Stimulated activated CD8-positive, alpha-beta memory T cell treated with anti-CD3 and anti-CD28 coated beads, Interleukin-4, amount 100 ng/mL, for 48 hours (primary cell): ENCODE results near the gene FBXW8.

Experiments
- DNase-seq: peaks from one replicate; pipeline ENCODE4 v3.0.0-alpha.2; 2020

Gene FBXW8

GRCh38 chr12:117000316-117000715 is 89.6 kb downstream of the FBXW8 start:
- no peak for DNase-seq

DNA sequence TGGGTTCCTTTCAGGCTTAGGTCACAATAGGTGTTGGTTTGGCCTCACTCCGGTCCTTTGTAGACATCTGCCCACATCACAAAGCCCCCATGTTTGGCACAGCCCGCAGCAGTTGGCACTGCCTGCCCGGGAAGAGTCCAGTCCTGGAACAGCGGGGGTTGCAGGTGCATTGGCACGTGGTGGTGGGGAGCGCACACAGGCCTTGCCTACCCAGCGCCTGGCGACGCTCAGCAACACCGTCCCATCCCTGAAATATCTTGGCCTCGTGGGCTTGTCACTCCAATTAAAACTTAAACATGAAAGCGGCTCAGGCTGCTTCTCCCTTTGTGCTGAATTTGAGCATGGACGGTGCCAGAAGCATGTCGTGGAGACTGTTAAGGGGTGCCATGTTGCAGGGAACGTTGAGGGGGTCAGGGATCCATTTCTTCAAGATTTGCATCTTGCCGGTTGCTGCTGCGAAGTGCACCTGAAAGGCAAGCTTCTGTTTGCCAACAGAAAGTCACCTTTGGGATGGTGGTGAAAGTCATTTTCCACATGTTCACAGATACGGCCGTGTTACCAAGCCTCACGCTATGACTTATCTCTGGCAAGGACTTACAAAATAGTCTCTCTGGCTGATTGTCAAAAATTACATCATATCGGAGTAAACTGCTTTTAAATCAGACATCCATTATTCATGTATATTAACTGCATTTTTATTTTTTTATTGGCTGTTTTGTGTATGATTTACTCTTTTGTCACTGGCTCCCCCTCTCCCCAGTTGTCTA is 91.5 kb downstream of the FBXW8 start:
- DNase-seq, result no peak

DNA sequence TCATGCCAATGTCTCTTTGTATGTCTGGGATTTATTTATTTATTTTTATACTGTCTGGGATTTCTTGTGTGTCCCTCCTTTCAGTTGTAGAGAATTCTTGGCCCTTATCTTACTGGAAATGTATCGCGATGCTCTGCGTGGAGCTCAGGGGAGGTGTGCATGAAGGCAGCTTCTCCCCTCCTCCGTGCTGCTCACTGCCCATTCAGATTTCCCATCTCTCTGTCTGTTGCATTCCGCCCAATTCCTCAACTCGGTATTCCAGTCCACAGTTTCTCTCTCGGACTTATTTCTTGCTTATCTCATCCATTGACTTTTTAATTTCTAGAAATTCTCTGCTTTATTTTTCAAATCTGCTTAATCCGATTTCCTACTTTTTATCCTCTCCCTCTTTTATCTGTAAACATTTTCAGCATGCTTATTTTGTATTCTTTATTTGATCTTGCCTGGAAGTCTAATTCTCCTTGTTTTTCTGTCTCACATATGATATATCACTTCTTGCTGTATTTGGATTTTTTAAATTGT is 93.2 kb downstream of the FBXW8 start:
- no peak for DNase-seq

GRCh38 chr12:117005417-117006046 is 94.8 kb downstream of the FBXW8 start:
- no peak for DNase-seq

GRCh38 chr12:117006333-117006732 is 95.6 kb downstream of the FBXW8 start:
- DNase-seq, result no peak

GRCh38 chr12:117007577-117007976 is 96.8 kb downstream of the FBXW8 start:
- no peak for DNase-seq

DNA sequence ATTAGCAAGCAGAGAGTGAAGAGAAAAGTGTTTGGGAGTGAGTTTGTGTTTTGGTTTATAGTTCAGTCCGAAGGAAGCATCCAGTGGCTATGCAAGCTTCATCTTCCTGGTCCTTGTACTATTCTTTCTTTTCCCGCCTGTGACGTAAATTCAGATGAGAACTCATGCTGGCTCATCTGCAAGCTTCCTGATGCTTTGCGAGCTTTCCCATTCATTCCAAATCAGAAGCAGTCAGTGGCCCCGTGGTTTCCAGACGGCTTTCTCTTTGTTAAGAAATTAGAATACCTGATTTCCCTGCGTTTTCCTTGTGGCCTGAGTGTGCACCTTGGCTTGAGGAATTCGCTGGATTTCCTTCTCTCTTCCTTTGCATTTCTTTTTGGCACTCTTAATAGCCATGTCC is 99.0 kb downstream of the FBXW8 start:
- DNase-seq, result no peak

- no peak for DNase-seq
These were observed 100.1 kb downstream of the FBXW8 start for GRCh38 chr12:117010693-117011451.

DNA sequence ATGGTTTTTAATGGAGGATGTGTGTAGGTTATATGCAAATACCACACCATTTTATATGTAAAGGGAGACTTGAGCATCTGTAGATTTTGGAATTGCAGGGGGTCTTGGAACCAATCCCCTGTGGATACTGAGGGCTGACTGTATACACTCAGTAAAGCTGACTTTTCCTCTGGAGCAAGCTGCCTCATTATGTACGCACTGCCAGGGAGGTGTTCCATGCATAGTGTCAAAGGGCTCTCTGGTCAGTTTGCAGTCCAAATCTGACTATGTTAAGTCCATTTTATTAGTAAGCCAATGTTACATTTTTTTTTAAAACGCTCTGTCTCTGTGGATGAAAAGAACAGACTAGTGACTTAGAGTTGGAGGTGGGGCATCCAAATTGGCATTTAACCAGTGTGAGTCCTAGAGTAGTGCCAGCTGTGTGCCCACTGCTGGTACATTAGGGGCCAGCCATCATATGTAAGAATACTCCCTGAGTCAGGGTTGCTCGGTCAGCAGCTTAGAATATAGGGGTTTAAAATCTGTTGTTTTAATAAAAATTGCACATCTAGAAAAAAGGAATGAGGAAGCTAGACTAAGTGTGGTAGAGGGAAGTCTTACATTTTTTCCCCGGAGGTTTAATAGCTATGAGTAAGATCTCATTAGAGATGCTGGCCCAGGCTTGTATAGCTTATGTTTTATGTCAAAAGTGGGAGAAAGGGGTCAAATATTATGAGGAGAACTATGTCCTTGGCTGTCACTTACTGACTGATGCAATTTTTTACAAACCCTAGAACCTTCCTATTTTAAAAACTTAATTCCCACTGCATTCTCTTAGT is 101.4 kb downstream of the FBXW8 start:
- no peak for DNase-seq

GRCh38 chr12:117013726-117014125 is 103.0 kb downstream of the FBXW8 start:
- no peak for DNase-seq

- no peak for DNase-seq
These were observed 103.7 kb downstream of the FBXW8 start for GRCh38 chr12:117014342-117014887.

GRCh38 chr12:117015811-117016210 is 105.1 kb downstream of the FBXW8 start:
- DNase-seq, result no peak

DNA sequence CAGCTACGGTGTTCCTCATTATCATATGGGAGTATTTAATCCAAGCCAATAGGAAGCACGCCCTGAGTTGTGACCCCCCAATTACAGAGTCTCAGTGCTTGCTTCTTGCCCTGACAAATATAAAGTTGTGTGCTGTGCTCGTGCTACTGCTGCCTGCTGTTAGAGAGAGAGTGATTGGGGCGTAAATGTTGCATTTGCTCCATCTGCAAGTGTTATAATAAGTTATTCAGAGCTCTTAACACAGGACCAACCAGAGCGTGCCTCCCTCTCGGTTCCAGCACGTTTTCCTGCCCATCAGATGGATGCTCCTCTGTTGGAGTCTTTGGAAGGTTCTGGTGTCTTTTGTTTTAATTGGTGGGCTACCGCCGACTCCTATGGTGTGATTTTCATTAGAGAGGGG is 107.1 kb downstream of the FBXW8 start:
- no peak for DNase-seq

DNA sequence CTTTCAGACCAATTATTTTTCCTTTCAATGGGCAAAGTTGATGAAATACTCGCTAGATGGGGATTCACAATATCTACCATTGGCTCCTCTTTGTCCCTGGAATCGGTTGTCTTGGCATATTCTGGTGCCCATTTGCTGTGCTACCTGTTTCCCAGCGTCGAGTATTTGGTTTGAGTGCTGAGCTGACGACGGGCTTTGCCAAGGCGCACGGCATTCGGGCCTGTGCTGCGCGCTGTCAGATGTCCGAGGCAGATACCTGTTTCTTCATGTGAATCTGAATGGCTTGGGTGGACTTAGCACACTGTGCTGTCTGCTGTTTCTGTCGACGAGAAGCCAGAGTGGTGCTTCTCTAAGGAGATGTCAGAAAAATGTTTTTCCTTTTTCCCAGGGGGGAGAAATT is 107.5 kb downstream of the FBXW8 start:
- DNase-seq, result no peak

GRCh38 chr12:117018685-117019084 is 107.9 kb downstream of the FBXW8 start:
- DNase-seq, result no peak

- DNase-seq, result no peak
These were observed 109.1 kb downstream of the FBXW8 start for GRCh38 chr12:117019866-117020265.

- DNase-seq, result no peak
These were observed 109.9 kb downstream of the FBXW8 start for GRCh38 chr12:117020536-117021220.

GRCh38 chr12:117022465-117022864 is 111.7 kb downstream of the FBXW8 start:
- no peak for DNase-seq

DNA sequence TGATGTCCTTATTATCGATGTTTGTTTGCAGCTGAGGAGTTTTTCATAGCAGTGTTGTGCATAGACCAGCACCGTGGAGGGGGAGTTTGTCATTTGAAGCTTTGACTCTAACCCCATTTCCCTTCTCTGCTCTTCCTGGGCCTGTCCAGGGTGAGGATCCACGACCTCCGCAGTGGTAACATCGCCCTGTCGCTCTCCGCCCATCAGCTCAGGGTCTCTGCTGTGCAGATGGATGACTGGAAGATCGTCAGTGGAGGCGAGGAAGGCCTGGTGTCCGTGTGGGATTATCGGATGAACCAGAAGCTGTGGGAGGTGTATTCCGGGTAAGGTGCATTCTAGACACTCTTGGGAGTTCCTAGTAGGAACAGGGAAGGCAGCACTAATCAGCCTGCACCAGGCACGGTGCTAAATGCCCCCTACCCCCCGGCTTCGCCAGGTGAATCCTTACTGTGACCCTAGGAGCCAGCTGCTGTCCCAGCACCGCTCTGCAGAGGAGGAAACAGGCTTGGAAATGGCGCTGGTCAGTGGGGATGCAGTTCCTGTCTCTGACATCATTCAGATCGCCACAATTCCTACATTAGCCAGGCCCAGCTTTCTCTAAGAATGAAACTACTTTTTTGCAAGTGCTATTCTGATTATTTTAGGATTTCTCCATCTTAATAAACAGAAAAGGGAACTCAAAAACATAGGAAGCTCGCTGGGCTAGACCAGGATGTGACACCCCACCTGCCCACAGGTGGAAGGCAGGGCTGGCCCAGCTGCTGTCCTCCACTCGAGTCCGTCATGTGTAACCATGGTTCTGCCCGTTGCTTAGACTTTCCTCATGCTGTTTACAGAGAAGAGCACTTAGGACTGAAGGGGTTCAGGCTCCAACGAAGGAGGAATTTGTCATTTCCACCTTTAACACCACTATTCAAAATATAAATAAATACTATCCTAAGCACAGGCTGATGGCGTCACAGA is 113.5 kb downstream of the FBXW8 start:
- DNase-seq, result no peak

DNA sequence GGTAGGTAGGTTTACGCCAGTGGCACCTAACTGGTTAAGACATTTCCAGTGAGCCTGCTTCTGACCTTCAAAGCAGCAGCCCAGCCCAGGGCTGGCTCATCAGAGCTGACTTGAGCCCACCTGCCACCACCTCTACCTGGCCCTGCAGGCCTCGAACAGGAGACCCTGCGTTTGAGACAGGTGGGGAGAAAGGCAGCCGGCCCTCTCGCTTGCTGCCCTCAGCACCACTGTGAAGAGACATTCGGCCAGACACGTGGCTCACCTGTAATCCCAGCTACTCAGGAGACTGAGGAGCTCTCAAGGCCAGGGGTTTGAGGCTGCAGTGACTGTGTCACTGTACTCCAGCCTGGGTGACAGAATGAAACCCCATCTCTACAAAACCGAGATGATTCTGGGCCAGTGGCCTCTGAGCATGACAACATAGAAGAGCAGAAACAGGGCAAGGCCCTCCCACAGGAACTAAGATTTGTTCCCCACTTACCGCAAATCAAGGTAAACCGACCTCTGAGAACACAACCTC is 114.3 kb downstream of the FBXW8 start:
- DNase-seq, result no peak
